ENCODE data around the gene TNS3. TPM values are rescaled to one million over a fixed set of nuclear protein-coding genes. Genes with fewer than 3 reads are reported as not detected.

TNS3 gene
- polyA plus RNA-seq, 3 donors = 5.2 to 30.3 (median 7.9) TPM

- Mint-ChIP-seq H3K36me3 (no peaks in the 10 kb centered on the region), H3K9me3 (peaks cover 0 to 3% (median 0%) of the 10 kb centered on the region in 7 donors), H3K27ac (no peak overlapping the region), H3K4me1 (no peaks in the 10 kb centered on the region), H3K4me3 (no peak overlapping the region), H3K27me3 (ENCODE audit: low read depth in 3 of 3) (peaks cover 0 to 4% (median 0%) of the 10 kb centered on the region in 3 donors)
- no peaks in the 10 kb centered on the region for H3K36me3 ChIP-seq (replicated peaks in 1 of 2; ENCODE audit: control insufficient read depth in 1 of 2, insufficient read depth in 2 of 2, low read length in 2 of 2)
- no peak overlapping the region for H3K9ac ChIP-seq (ENCODE audit: insufficient read depth, low read length, poor library complexity, severe bottlenecking)
- H4K20me1 ChIP-seq (ENCODE audit: insufficient read depth, low read length) = no peaks in the 10 kb centered on the region
- no peak overlapping the region for H3K4me2 ChIP-seq (replicated peaks; ENCODE audit: extremely low read depth, low read length, poor library complexity, severe bottlenecking)
- H3K27ac ChIP-seq (ENCODE audit: low read depth in 1 of 2, low read length in 2 of 2) = no peak overlapping the region
- no peak overlapping the region for H3K4me3 ChIP-seq (replicated peaks in 1 of 3; ENCODE audit: low read depth in 2 of 3, low read length in 3 of 3)
- H2AFZ ChIP-seq (ENCODE audit: insufficient read depth, low read depth, low read length, poor library complexity, severe bottlenecking) = no peak overlapping the region
- 93% methylated on average over 2 of the region's 3 CpGs for WGBS (ENCODE audit: insufficient coverage)
- H3K27me3 ChIP-seq (ENCODE audit: control insufficient read depth in 2 of 2, insufficient read depth in 2 of 2, low read length in 2 of 2) = no peaks in the 10 kb centered on the region
- no peaks in the 10 kb centered on the region for H3K4me1 ChIP-seq (ENCODE audit: control insufficient read depth in 1 of 2, insufficient read depth in 2 of 2, low read length in 2 of 2)
- intact Hi-C loops (cut with micrococcal nuclease) = no loop called here
- no peaks in the 10 kb centered on the region for H3K79me2 ChIP-seq (ENCODE audit: insufficient read depth, low read length)
- no peak for DNase-seq
- no peaks in the 10 kb centered on the region for H3K9me3 ChIP-seq (replicated peaks in 1 of 2; ENCODE audit: control insufficient read depth in 1 of 2, insufficient read depth in 1 of 2, low read length in 2 of 2)
- TF ChIP-seq CTCF (IDR thresholded peaks at IDR 0.05) = no peak
These were observed 341.9 kb downstream of the TNS3 start for GRCh38 chr7:47239931-47240421.

- H3K79me2 ChIP-seq (ENCODE audit: insufficient read depth, low read length) = no peaks in the 10 kb centered on the region
- Mint-ChIP-seq H3K4me1 (no peaks in the 10 kb centered on the region), H3K27ac (no peak overlapping the region), H3K9me3 (peaks cover 0 to 3% (median 0%) of the 10 kb centered on the region in 7 donors), H3K4me3 (no peak overlapping the region), H3K27me3 (ENCODE audit: low read depth in 3 of 3) (peaks cover 0 to 4% (median 0%) of the 10 kb centered on the region in 3 donors), H3K36me3 (no peaks in the 10 kb centered on the region)
- no peak overlapping the region for H3K27ac ChIP-seq (ENCODE audit: low read depth in 1 of 2, low read length in 2 of 2)
- H3K4me1 ChIP-seq (ENCODE audit: control insufficient read depth in 1 of 2, insufficient read depth in 2 of 2, low read length in 2 of 2) = no peaks in the 10 kb centered on the region
- H3K4me3 ChIP-seq (replicated peaks in 1 of 3; ENCODE audit: low read depth in 2 of 3, low read length in 3 of 3) = no peak overlapping the region
- H4K20me1 ChIP-seq (ENCODE audit: insufficient read depth, low read length) = no peaks in the 10 kb centered on the region
- H2AFZ ChIP-seq (ENCODE audit: insufficient read depth, low read depth, low read length, poor library complexity, severe bottlenecking) = no peak overlapping the region
- 86% methylated on average over 6 of the region's 7 CpGs for WGBS (ENCODE audit: insufficient coverage)
- no peak overlapping the region for H3K9ac ChIP-seq (ENCODE audit: insufficient read depth, low read length, poor library complexity, severe bottlenecking)
- intact Hi-C loops (cut with micrococcal nuclease) = no loop called here
- DNase-seq = no peak
- no peaks in the 10 kb centered on the region for H3K36me3 ChIP-seq (replicated peaks in 1 of 2; ENCODE audit: control insufficient read depth in 1 of 2, insufficient read depth in 2 of 2, low read length in 2 of 2)
- H3K27me3 ChIP-seq (ENCODE audit: control insufficient read depth in 2 of 2, insufficient read depth in 2 of 2, low read length in 2 of 2) = no peaks in the 10 kb centered on the region
- H3K9me3 ChIP-seq (replicated peaks in 1 of 2; ENCODE audit: control insufficient read depth in 1 of 2, insufficient read depth in 1 of 2, low read length in 2 of 2) = no peaks in the 10 kb centered on the region
- H3K4me2 ChIP-seq (replicated peaks; ENCODE audit: extremely low read depth, low read length, poor library complexity, severe bottlenecking) = no peak overlapping the region
- TF ChIP-seq CTCF (IDR thresholded peaks at IDR 0.05) = no peak
These were observed 342.9 kb downstream of the TNS3 start for GRCh38 chr7:47239034-47239433.

All from CD14-positive monocyte (primary cell).